Esophagus squamous epithelium (tissue), 5 donors: ENCODE results near the gene ISCA2. TPM values are rescaled to one million over a fixed set of nuclear protein-coding genes. Genes with fewer than 3 reads are reported as not detected.
"Not testable (repeated sequence)": the region's sequence is repeated elsewhere in the genome, so short reads cannot be mapped to it uniquely, and the experiment has no call there.

Experiments used
- DNase-seq: peaks from one replicate; lab custom pipeline; 2025; lab: John Stamatoyannopoulos, UW
- H3K27ac ChIP-seq, 4 donors: fragments of 200-600 bp; sonication (generic); one replicate each; pipeline ENCODE4 v1.5.1; 2016 to 2019; ENCODE audit warnings: mild to moderate bottlenecking in 1 of 4
- H3K27me3 ChIP-seq, 4 donors: fragments of 200-600 bp; sonication (generic); 1 replicate in 3 of 4; 2 replicates in 1 of 4; pipeline versions ENCODE4 v1.5.1 to v1.6.0; 2017 to 2021; ENCODE audit warnings: antibody characterized with exemption in 1 of 4
- H3K36me3 ChIP-seq, 3 donors: fragments of 200-600 bp; sonication (generic); one replicate each; pipeline ENCODE4 v1.5.1; 2016 to 2019
- H3K4me1 ChIP-seq, 3 donors: fragments of 200-600 bp; sonication (generic); one replicate each; pipeline ENCODE4 v1.5.1; 2017 to 2019
- H3K4me3 ChIP-seq, 4 donors: fragments of 200-600 bp; sonication (generic); 1 replicate in 3 of 4; 2 replicates in 1 of 4; pipeline ENCODE4 v1.5.1; 2016 to 2019; ENCODE audit warnings: mild to moderate bottlenecking in 2 of 4, moderate library complexity in 1 of 4
- H3K9me3 ChIP-seq, 3 donors: fragments of 200-600 bp; sonication (generic); one replicate each; pipeline ENCODE4 v1.5.1; 2016 to 2019
- CTCF ChIP-seq, 6 experiments: fragments of 450-650 bp in 4 of 6; fragments of 200-600 bp in 2 of 6; sonication (generic) in 2 of 6; IDR thresholded peaks; one replicate each; pipeline ENCODE4 v1.5.1; 2016 to 2019; ENCODE audit warnings: antibody characterized with exemption in 6 of 6, mild to moderate bottlenecking in 4 of 6, moderate library complexity in 4 of 6
- POLR2A ChIP-seq, 4 donors: fragments of 450-650 bp; IDR thresholded peaks; one replicate each; pipeline ENCODE4 v1.6.1; 2017; ENCODE audit warnings: antibody characterized with exemption in 4 of 4, mild to moderate bottlenecking in 4 of 4, moderate library complexity in 3 of 4
- WGBS, 2 donors: methylation state at CpG; one replicate each; pipeline ENCODE4 v1.1.5; 2018; 5-methylcytosine and 5-hydroxymethylcytosine counted together
- intact Hi-C: fragments of 100-400 bp; cut with DNase I; formaldehyde crosslinking; loops from one replicate; pipeline ENCODE4 v1.15.0; 2022
- total RNA-seq, 4 donors: library from RNA; depleted of rRNA; stranded (reverse); fragments of >200 nt; gene quantifications; one replicate each; pipeline ENCODE4 v1.1.0, GENCODE V29; 2016
- donor health status: DM: yes; HTN: yes; CAD: no.

ISCA2 gene
- total RNA-seq = 10 to 100 TPM in 1 of 4 donors, 1 to 10 TPM in 3; 4.6 to 15.1 (median 6.2) TPM

DNA sequence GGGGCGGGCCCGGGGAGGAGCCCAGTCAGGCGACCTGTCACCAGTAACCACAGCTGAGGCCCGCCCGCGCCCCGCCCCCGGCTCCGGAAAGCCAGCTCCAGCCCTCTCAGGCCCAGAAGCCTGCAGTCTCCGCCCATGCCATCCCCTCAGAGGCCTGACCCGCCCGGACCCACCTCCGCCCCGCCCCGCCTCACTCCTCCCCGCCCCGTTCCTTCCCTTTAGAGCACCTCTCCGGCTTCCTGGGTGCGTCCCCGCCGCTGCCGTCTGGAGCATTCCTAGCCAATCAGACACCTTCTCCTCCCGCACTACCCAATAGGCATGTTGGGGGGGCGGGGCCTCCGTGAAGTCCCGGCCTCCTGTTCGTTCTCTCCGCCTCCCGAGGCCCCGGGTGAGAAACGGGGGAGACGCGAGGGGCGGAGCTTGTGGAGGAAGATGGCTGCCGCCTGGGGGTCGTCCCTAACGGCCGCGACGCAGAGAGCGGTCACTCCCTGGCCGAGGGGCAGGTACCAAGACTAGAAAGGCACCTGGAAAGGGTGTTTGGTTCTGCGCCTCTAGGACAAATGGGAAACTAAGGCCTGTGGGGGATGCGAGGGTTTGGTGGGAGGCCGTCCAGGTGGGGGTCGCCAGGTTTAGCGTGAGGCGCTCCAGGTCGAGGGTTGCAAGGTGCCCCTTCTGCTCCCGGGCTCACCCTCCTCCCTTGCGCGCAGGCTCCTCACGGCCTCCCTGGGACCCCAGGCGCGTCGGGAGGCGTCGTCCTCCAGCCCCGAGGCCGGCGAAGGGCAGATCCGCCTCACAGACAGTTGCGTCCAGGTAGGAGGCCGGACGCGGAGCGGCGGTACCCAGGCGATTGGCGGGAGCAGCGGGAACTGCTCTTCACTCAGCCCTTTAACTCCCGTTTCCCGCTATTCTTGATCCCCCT is at the start of gene ISCA2:
ISCA2 (plus strand) TSS at position 423 of the 919 bp plus-strand sequence; CDS start at position 433, 10 bp downstream.
- Histone ChIP-seq H3K9me3 (no peaks in the 10 kb centered on the region), H3K27ac (peak within 1 kb of the TSS; percentile 86 to 97 (median 96)), H3K4me1 (peaks cover 0 to 58% (median 12%) of the 10 kb centered on the region in 3 donors), H3K36me3 (peaks cover 0 to 14% (median 0%) of the 10 kb centered on the region in 3 donors), H3K4me3 (peak within 1 kb of the TSS; percentile 74 to 99 (median 86)), H3K27me3 (no peaks in the 10 kb centered on the region)
- WGBS, 2 donors = 0% methylated on average over 1 to 10 of the region's 73 CpGs
- no peak for TF ChIP-seq CTCF (IDR thresholded peaks at IDR 0.05)
- TF ChIP-seq POLR2A (IDR thresholded peaks at IDR 0.05) = peak in 2 of 4 donors; percentile 14 to 35
- intact Hi-C loops = no loop called here
- DNase-seq = peak; percentile 100

- intact Hi-C loops = no loop called here
- no peak overlapping the region for H3K27ac ChIP-seq
- H3K4me1 ChIP-seq = no peaks in the 10 kb centered on the region
- WGBS, 2 donors = 10 to 20% methylated on average over 3 of the region's 3 CpGs
- H3K9me3 ChIP-seq = no peaks in the 10 kb centered on the region
- no peak for TF ChIP-seq POLR2A (IDR thresholded peaks at IDR 0.05)
- no peak for TF ChIP-seq CTCF (IDR thresholded peaks at IDR 0.05)
- DNase-seq = no peak
- H3K27me3 ChIP-seq = no peaks in the 10 kb centered on the region
- H3K4me3 ChIP-seq = no peak overlapping the region
- no peaks in the 10 kb centered on the region for H3K36me3 ChIP-seq
Observed at GRCh38 chr14:74444866-74445265, 48.7 kb upstream of the ISCA2 start.

- H3K27ac ChIP-seq, H3K9me3 ChIP-seq, H3K4me1 ChIP-seq, intact Hi-C loops, H3K27me3 ChIP-seq, DNase-seq, H3K36me3 ChIP-seq, H3K4me3 ChIP-seq: not testable (repeated sequence)
- 69 to 77% methylated on average over 4 to 5 of the region's 5 CpGs for WGBS, 2 donors
Observed at GRCh38 chr14:74454397-74454796, 39.2 kb upstream of the ISCA2 start.

DNA sequence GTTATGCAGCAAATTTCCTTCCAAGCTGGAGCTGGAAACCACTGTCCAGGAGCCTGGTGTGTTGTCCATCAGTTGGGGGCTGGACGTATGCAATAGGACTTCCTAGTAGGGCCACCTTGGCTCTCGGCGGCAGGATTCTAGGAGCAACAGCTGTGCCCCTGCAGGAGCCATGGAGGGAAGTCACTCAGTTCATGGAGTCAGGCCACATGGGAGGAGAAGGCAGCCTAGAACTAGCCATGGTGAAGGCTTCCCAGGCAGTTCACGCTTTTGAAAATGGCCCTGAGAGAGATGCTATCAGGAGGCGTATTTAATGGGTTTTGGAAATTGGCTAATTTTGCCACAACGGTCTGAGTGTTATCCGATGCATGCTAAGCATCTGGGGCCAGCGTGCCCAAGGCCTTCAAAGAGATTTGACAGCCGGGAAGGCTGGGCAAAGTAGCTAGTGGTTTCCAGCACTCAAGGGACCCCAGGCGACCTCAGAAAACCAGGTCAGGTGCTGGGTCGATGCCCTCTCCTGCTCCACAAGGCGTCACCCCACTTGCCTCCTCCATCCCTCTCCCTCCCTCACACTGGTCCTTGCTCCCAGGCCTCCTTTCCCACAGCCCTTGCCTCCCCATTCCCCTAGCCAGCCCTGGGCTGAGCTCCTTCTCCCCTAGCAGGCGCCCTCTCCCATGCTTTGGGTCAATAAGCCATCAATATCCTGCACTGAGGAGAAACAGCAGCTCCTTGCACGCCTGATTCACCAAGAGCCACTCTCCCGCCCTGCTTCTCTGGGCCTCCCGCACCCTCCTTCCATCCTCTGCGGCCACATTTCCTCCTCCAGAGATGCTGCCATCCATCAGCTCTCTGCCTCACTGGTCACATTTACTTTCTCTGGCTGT is 36.6 kb upstream of the ISCA2 start:
- H3K4me3 ChIP-seq = no peak overlapping the region
- WGBS, 2 donors = 76 to 83% methylated on average over 14 of the region's 17 CpGs
- H3K27me3 ChIP-seq = no peaks in the 10 kb centered on the region
- peaks cover 0 to 11% (median 0%) of the 10 kb centered on the region in 3 donors for H3K4me1 ChIP-seq
- H3K27ac ChIP-seq = no peak overlapping the region
- H3K36me3 ChIP-seq = no peaks in the 10 kb centered on the region
- H3K9me3 ChIP-seq = no peaks in the 10 kb centered on the region
- TF ChIP-seq CTCF (IDR thresholded peaks at IDR 0.05) (no peak), POLR2A (IDR thresholded peaks at IDR 0.05) (no peak)
- intact Hi-C loops = no loop called here
- DNase-seq = no peak

GRCh38 chr14:74457565-74457895 is 36.0 kb upstream of the ISCA2 start:
- H3K27ac ChIP-seq = no peak overlapping the region
- H3K4me3 ChIP-seq = no peak overlapping the region
- H3K4me1 ChIP-seq = peaks cover 0 to 11% (median 0%) of the 10 kb centered on the region in 3 donors
- no peaks in the 10 kb centered on the region for H3K36me3 ChIP-seq
- TF ChIP-seq CTCF (IDR thresholded peaks at IDR 0.05) (no peak), POLR2A (IDR thresholded peaks at IDR 0.05) (no peak)
- 73 to 89% methylated on average over 4 of the region's 4 CpGs for WGBS, 2 donors
- intact Hi-C loops = no loop called here
- DNase-seq = no peak
- no peaks in the 10 kb centered on the region for H3K27me3 ChIP-seq
- H3K9me3 ChIP-seq = no peaks in the 10 kb centered on the region
